NCI-H2171 (cell line): ENCODE measurements around the gene DAAM2.

Experiments
- DNase-seq: peaks from one replicate; lab custom pipeline; 2025; lab: John Stamatoyannopoulos, UW

DAAM2 gene

DNA sequence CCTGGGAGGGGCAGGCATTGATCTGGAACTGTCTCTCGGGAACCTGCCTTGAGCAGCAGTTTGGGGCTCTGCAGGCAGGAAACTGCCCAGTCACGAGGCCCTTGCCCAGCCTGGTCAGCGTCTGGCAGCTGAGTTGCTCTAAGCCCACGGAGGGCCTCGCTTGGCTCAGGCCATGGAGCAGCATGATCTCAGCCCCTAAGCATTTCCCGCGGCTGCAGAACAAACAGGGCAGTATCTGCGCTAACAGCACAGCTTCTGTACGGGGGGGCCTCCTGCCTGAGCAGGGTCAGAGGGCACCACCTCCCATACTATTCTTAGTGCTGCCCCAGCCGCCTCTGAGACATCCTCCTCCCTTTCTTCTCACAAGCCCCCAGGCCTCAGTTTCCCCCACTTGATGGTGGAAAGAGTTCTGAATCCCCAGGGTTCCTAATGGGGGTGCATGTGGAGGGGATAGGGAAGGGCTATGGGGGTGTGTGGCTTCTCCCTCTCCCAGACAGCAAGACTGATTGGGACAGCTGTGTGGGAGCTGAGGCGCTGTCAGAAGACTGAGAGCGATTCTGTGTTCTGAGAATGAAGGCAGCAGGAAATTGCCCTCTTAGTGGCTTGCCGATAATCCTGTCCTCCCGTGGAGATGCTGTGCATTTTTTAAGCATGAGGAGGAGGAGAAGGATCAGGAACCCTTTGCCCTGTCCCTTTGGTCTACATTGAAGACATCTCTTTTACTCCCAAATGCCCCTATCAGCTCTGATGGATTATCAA, 95.7 kb downstream of the DAAM2 start:
- no peak for DNase-seq

DNA sequence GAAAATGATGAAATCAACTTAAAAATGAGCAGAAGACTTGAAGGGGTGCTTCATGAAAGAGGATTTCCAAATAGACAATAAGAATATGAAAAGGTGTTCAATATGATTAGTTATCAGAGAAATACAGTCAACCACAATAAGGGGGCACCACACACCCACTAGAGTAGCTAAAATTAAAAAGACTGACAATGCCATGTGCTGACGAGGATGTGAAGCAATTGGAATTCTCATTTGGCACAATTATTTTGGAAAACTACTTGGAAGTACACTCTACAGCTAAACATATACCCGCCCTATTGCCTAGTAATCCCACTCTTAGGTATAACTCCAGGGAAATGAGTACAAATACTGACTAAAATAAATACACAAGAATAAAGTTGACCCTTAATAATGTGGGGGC, 97.1 kb downstream of the DAAM2 start:
- DNase-seq: no peak

DNA sequence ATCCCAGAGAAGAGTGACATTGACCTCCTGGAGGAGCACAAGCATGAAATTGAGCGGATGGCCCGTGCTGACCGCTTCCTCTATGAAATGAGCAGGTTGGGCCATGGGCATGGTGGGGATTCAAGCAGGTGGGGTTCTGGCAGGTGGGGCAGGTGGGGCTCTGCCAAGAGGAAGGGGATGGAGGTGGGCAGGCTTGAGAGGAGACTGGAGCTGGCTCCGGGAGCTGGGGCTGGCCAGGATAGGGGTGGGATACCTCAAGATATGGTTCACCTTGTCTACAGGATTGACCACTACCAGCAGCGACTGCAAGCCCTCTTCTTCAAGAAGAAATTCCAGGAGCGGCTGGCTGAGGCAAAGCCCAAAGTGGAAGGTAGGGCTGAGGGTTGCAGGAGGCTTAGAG, 99.2 kb downstream of the DAAM2 start:
- no peak for DNase-seq

DNA sequence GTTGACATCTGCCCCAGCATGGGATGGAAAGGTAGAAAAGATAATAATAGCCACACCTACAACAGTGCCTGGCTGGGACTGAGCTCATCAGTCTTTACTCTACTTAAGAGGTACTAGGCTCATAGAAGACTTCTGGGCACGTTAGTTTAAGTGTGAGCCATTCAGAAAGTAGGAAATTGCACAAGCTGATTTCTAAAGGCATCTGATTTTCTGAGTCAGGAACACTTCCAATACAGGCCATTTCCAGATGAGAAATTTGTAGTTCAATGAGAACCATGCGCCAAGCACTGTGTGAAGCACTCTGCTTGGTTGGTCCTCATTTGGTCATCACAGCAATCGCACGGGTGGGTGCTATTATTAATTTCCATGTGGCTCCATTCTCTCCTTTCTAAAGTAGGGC, 99.8 kb downstream of the DAAM2 start:
- DNase-seq: no peak

DNA sequence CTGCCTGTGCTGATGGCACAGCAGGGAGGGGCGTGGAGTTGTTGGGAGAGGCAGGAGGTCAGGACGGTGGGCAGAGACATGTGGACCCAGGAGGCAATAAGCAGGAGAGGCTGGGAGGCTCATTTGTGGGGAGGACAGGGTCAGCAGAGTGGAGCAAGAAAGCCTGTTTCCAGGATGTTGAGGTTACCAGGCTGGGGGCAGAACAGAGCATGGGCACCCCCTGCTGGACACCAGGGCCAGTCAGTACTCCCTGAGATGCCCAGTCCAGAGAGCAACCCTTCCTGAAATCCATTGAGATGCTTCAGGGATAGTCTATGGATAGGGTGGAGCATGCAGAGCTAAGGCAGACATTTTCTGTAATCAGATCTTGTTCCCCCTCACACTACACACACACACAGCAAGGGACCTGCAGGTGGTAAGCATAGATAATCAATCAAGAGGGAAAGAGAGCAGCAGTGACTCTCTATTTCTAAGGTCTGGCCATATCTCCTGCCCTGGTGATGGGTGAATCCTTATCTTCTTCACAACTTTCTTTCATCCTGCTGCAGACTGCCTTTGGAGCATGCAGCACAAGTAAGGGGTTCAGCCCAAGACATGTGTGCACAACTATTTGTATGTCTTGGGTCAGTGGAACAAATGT, 100.4 kb downstream of the DAAM2 start:
- no peak for DNase-seq

DNA sequence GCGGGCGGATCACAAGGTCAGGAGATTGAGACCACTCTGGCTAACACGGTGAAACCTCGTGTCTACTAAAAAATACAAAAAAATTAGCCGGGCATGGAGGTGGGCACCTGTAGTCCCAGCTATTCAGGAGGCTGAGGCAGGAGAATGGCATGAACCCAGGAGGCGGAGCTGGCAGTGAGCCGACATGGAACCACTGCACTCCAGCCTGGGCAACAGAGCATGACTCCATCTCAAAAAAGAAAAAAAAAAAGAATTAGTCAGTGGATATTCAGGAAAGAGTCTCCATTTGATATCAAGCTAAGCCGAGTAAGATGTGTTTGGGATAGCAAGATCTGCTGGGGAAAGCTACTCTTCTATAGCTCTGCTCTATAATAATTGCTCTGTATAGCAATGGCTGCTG, 101.1 kb downstream of the DAAM2 start:
- no peak for DNase-seq

DNA sequence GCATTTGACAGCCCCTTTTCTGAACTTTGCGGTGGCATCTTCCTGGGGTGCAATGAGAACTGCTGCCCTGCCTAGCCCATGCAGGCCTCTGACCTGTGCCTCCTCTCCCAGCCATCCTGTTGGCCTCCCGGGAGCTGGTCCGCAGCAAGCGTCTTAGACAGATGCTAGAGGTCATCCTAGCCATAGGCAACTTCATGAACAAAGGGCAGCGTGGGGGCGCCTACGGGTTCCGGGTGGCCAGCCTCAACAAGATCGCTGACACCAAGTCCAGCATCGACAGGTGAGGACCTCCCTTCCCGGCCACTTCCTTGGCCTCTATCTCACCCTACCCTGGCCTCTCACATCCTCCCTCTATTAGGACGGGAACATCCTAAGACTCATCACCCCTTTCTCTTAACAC, 104.5 kb downstream of the DAAM2 start:
- DNase-seq: no peak

DNA sequence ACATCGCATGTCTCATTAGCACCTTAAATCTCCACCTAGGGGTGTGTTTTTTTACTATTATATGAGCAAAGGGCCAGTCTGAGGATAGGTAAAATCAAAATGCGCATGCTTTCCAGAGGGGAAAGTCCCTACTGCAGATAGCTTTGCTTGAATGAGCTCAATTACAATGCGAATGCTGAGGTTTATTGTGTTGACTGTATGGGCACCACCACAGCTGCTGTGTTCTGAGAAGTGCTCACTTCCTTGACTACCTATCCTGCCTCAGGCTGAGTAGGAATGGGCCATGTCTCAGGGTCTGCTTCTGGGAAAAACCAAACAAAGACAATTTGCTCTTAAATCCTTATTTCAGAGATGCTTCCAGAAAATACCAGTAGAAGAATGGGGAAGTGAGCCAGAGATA, 105.5 kb downstream of the DAAM2 start:
- DNase-seq: no peak

DNA sequence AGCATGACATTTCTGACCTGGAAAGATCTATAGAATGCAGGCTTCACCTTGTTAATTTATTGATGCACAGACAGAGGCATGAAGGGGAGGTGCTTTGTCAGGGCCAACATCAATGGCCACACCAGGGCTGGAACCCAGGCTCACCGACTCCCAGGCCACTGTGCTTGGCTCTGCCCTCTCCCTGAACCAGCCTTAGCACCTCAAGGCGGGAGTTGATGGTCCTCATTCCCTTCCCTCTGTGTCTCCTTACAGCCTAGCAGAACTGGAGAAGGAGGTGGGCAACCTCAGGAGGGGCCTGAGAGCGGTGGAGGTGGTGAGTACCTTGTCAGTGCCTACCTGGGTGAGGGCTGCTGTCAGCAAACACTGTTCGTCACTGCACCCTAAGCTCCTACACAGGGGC, 106.4 kb downstream of the DAAM2 start:
- DNase-seq: no peak

DNA sequence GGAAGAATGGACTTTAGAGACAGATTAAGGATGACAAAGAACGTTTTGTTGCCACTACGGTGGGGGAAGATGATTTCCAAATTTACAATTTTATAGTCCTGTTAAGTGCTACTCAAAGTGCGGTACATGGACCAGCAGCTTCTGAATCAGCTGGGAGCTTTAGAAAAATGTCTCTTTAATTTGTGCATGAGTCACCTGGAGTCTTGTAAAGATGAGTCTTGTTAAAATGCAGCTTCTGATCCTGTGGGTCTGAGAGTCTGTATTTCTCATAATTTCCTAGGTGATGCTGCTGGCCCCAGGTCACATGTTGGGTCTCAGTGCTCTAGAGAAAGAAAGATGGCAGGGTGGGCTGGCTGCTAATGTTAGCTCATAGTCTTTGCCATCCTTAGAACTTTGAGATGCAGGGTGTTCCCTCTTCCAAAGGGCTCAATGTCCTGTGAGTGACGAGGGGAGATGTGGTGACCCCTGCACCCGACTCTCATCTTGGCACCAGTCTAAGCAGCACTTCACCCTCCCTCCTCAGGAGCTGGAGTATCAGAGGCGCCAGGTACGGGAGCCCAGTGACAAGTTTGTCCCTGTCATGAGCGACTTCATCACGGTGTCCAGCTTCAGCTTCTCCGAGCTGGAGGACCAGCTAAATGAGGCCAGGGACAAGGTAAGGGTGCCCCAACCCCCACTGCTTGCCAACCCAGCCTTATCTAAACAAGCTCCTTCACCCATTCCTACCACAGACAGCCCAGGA, 107.5 kb downstream of the DAAM2 start:
- DNase-seq: no peak

DNA sequence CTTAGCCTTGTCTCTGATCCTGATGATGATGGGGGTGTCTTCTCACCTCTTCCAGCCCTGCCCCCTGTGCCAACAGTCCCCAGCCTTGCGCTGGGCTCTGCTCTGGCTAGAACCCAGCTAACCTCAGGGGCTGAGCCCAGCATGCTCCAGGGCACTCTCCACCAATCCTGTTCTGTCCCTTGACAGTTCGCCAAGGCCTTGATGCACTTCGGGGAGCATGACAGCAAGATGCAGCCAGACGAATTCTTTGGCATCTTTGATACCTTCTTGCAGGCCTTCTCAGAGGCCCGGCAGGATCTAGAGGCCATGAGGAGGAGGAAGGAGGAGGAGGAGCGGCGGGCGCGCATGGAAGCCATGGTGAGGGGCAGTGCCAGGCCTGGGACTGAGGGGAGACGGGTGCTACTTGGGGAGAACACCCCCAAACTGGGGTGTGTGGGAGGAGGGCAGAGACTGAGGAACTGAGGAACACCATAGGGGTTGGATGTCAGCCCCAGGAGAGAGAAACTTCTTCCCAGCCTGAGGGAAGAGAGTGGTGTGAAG, 109.0 kb downstream of the DAAM2 start:
- no peak for DNase-seq

DNA sequence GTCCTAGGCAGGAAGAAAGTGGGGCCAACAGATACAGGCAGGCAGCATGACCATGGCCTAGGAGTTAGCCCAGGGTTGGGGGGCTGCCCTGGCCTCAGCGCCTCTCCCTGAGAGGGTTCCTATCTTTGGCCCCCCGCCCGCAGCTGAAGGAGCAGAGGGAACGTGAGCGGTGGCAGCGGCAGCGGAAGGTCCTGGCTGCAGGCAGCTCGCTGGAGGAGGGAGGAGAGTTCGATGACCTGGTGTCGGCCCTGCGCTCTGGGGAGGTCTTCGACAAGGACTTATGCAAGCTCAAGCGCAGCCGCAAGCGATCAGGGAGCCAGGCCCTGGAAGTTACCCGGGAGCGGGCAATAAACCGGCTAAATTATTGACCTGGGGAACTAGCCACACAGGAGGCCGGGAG, 109.5 kb downstream of the DAAM2 start:
- no peak for DNase-seq

DNA sequence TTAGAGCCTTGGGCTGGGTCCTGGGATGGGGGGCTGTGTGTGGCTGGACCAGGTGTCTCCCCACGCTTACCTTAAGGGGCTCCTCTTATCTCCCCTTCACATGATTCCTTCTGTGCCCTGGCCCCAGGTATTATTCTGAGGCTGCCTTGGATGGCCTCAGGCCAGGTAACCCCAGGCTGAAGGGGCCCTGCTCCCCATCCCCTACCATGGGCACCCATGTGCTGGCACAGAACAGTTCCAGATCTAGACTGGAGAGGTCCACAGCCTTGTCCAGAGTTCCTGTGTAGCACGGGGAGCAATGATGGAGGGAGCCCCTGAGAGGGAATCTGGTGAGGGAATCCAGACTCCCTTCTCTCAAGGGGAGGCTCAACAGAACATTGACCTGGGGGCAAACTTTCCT, 110.0 kb downstream of the DAAM2 start:
- no peak for DNase-seq

DNA sequence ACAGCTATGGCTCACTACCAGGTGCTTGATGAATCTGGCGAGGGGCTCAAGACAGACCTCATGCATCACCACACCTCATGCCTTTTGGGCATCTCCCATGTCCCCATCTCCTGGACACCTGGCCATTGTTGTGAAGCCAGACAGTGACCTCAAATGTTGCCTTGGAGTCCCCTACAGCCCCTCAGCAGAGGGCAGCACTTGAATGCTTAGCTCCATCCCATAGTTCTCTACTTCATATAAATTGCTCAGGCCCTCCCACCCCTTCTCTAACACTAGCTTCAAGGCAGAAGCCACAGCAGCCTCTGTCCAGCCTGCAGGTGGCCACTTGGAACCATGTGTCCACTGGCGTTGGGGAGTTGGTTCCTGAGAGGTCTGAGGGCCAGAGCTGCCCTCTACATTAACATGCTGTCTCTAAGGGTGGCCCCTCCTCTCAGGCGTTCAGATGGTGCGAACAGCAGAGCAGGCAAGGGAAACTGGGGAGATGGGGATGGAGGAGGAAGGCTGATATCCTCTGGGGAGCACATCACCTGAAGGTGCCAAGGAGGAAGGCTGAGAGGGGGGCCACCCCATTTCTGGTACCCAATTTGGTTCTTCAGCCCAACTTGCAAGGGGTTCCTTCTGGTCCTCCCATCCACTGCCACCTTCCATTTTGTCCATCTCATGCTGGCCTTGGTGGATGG, 110.8 kb downstream of the DAAM2 start:
- DNase-seq: no peak

DNA sequence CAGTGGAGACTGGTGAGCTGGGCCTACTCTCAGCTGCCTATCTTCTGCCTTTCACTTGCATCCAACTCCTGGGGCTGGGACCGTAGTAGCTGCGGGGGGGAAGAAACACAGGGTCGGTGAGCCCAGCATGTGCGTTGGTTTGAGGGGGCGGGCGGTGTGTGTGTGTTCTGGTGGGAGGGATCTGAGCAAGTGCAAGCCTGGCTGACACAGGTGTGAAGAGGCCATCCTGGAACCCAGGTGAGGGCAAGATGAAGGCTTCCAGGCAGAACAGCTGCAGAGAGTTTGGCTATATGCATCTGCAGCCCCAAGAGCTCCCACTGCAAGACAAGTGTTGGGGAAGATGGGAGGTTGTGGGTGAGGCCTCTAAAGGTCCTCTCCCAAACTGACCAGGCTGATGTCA, 111.5 kb downstream of the DAAM2 start:
- DNase-seq: no peak

DNA sequence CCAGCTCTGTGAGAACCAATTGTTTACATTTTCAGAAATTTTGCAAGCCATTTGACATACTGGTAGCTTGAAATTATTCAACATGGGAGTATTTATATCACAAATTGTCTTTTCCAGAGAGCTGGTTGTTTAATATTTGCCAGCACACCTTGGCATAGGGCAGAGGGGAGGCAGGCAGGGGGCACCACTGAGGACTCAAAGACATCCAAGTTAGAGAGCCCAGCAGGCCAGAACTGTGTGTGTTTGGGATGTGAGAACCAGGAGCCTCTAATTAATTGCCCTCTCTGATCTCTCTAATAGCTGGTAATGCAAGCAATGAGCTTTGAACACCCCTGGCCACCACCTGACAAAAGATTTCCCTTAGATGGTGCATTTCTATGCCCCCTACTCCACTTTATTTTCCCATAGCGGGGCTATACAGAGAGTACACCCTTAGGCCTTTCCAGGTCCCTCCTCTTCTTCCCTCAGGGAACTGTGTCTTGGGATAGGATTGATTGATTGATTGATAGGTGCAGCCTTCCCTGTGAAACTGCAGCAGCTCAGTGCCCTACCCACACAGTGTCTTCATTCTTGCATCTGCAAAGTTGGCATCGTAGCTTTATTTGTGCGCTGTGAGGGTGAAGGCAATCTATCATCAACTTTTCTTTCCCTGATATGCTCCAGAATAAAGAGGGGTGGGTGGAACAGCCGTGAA, 112.9 kb downstream of the DAAM2 start:
- DNase-seq: no peak

DNA sequence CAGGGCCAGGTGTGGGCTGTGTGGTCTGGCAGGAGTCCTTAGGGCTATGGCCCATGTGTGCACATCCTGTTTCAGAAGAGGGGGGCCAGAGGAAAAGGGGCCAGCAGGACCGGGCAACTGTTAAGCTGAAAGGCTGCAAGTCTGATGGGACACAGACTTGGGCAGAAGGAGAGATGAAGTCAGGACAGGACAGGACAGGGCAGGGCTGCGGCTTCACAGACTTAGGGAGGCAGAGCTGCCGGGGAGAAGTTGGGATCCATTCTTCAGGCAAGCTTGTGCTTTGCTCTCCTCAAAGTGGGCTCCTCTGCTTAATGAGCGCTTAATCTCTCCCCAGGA, 113.4 kb downstream of the DAAM2 start:
- DNase-seq: no peak

DNA sequence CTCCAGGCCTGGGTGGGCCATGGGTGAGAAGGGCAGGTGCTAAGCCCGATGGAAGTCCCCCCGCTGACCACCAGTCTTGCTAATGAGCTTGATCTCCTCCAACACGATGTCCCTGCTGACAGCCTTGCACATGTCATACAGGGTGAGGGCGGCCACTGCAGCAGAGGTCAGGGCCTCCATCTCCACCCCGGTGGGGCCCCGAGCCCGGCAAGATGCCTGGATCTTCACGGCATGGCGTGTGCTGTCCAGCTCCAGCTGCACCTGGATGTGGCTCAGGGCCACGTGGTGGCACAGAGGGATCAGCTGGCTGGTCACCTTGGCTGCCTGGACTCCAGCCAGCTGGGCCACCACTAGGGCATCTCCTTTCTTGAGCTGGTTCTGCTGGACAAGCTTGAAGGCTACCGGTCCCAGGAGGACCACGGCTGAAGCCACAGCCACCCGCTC, 114.2 kb downstream of the DAAM2 start:
- no peak for DNase-seq

DNA sequence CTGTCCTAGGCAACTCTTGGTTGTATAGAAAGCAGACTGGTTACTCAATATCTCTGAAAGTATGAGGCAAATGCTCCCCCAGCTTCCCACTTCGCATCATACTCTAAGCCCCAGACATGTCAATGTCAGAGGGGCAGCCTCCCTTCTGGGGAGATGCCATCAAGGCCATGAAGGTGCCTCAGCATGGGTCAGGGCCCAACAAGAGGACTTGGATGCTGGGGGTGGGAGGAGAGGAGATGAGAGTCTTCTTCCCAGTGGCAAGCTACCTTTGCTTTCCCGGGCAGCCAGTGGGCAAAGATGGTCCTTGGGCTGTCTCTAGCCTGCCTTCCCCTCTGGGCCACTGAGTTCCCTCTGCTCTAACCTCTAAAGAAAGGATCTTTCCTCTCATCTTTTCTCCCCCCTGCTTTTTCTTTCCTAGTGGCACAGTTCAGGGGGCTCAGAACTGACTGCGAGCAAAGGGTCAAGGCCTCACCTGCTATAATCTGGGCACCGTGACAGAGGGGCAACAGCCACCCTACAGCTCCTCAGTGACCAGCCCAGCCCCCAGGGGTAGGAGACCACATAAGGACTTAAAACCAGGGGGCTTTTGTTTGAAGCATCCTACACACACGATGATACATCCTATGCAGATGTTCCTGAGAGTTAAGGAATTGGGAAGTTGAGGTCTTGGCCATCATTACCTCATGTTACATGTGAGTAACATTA, 115.8 kb downstream of the DAAM2 start:
- DNase-seq: no peak

DNA sequence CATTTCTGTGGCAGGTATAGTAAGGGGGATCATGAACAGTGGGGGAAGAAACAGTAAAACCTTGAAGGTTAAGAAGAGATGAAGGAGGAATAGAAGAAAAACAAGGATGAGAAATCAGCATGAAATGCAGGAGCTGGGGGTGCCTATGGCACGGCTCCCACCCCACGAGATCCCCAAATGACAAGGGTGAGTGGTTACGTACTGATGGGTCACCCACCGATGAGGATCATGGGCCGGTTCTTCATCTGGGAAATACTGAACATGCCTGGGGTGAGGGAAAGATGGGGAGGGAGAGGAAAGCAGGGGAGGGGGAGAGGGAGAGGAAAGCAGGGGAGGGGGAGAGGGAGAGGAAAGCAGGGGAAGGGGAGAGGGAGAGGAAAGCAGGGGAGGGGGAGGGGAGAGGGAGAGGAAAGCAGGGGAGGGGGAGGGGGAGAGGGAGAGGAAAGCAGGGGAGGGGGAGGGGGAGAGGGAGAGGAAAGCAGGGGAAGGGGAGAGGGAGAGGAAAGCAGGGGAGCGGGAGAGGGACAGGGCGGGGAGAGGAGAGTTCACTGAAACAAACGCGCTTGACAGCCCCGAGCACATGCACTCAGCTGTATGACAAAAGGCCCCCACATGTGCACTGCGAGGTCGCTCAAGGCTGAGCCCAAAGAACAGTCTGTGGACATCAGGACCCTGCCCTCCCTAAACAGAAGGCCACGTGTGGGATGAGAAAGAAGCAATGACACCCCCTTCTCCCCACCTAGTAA, 116.8 kb downstream of the DAAM2 start:
- no peak for DNase-seq

DNA sequence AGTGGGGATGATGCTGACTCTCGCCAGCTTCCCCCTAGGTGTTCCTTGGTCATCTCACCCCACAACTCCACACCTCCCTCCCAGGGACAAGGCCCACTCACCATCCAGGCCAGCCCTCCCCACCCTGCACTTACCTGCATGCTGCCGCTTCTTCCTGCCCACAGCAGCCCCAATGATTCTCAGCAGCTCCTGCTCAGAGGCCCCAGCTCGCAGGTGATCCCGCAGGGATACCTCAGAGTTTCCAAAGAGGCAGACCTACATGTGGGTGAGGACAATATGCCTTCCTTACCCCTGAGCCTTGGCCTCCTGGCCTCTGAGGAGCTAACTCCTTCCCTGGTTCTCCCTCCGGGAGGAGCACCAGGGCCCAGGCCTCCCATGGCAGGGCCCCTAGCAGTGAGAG, 117.5 kb downstream of the DAAM2 start:
- DNase-seq: no peak
